Mesenteric fat pad (tissue), 1 donor: ENCODE results near the gene IRF2. TPM values are rescaled to one million over a fixed set of nuclear protein-coding genes. Genes with fewer than 3 reads are reported as not detected.

Source experiments
- DNase-seq: peaks from one replicate; pipeline ENCODE4 v3.0.0-alpha.2; 2020; ENCODE audit warnings: low spot score
- total RNA-seq: library from RNA; stranded (reverse); fragmentation: NEBNext Ultra II Directional; extraction: Animal tissue kit (Norgen Biotek cat#: 25700); gene quantifications from one replicate; pipeline ENCODE4 v1.2.1, GENCODE V29; 2021
- donor health status: DM: yes; HTN: yes; CAD: no.

Gene IRF2
- total RNA-seq, 1 donor from 2014 or later, result 35.3 TPM

- no peak for DNase-seq
These were observed 22.6 kb downstream of the IRF2 start for GRCh38 chr4:184451726-184452125.

DNA sequence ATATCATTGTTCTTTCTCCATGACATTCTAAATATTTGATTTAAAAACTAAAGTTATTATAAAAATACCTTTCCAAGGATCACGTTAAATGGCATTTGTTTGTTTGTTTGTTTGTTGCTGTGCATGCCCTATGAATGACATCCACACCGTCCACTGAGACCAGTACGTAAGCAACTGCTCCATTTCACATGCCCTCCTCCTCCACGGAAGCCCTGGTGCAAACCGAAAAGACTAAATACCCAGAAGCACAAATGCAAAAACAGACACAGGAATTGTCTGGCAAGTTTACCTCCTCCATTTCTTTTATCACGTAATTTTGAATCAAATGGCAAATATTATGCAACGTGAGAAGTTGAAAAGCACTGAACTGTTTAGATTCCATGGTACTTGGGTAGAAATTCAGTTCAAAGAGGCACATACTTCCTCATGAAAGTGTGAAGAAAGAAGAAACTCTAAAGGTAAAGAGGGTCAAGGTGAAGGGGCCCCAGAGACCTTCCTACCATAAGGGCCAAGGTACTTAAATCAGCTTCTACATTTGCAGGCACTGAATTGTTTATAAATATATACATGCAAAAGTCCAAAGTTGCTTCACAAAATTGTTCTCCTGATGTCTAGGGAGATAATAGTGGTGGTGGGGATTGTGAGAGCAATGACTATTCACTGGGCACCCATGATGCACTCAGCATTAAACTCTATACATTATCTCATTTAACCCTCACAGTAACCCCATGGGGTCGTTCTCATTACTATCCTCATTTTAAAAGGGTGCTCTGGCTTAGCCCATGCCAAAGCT, 23.4 kb downstream of the IRF2 start:
- DNase-seq, result no peak

DNA sequence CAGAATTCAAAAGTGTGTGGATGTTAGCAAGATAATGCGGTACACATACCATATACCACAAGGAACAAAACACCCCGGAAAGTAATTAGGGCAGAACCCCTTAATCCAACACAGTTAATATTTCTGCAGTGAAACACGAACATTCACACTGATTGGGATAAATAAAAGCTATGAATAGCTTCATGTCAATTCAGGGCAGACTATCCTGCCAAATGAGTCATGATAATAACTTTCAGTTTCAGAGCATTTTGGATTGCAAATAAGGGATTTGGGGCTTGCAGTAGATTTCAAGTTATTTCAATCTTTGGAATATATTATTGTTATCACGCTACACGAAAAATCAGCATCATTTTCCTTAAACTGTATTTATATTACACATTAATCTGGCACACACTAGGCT, 24.3 kb downstream of the IRF2 start:
- no peak for DNase-seq

- no peak for DNase-seq
These were observed 25.5 kb downstream of the IRF2 start for GRCh38 chr4:184448821-184449220.

GRCh38 chr4:184448141-184448540, 26.2 kb downstream of the IRF2 start:
- no peak for DNase-seq

DNA sequence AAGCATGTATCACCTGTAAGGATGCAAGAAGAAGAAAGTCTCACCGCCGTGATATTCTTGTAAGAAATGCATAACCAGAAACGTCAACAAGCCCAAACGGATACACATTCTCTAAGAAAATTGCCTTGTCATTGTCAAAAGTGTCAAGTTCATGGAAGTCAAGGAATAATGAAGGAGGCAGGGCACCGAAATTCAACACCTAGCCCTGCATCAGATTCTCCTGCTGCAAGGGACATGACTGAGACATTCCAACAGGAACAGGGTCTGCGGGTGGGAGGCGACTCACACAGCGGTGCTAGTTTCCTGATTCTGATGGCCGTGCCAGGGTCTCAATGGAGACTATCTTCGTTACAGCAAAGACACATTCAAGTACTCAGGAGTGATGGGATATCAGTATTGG, 26.7 kb downstream of the IRF2 start:
- no peak for DNase-seq

DNA sequence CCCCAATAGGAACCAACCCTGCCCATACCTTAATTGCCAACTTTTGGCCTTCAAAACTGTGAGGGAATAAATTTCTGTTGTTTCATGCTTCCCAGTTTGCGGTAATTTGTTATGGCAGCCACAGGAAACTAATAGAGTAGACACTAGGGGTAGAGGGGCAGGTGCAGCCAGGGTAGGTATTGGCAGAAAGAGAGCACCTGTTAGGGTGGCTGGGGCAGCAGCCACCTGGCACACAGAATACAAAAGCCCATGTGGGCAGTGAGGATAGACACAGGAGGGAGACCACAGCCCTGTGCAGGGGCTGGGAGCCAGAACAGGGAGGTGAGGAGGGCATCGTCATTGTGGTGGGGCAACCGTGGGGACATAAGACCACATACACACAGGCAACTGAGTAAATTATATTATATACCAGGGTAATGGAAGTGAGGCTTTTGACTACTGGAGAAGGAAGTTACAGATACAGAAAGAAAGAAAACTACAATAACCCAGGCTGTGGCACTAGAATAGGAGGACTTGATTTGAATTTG, 28.2 kb downstream of the IRF2 start:
- DNase-seq, result no peak

DNA sequence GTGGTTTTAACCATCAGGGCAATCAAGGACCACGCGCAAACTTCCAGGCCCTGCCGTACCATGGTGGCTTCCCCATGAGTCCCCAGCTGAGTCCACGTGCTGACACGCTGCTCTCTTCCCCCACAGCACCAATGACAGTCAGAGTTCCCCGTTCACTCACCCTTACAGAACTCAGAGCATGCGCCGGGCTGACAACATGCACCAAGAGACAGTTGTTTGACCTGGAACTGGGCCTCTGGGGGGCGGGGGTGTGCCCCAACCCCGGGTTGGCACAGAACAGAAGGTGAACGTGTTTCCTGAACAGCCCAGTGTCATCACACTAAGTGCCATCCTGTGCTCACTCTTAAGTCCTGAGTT, 29.4 kb downstream of the IRF2 start:
- DNase-seq, result no peak

GRCh38 chr4:184444215-184444952, 30.0 kb downstream of the IRF2 start:
- no peak for DNase-seq

- DNase-seq, result no peak
These were observed 31.0 kb downstream of the IRF2 start for GRCh38 chr4:184443318-184443717.

DNA sequence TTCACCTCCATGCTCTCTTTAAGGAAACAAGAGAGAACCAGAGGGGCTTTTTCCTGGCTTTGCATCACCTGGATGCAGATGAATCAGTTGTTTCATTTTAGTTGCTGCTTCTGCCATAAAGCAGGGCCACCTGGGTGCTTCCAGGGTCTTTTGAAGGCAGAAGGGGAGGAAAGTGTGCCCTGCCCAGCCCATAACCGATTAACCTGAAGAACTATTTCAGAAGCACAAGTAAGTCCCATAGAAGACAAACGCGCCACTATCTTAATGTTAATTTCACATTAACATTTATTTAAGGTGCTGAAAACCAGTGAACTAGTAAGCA, 32.1 kb downstream of the IRF2 start:
- no peak for DNase-seq

GRCh38 chr4:184441461-184442313, 32.7 kb downstream of the IRF2 start:
- no peak for DNase-seq

DNA sequence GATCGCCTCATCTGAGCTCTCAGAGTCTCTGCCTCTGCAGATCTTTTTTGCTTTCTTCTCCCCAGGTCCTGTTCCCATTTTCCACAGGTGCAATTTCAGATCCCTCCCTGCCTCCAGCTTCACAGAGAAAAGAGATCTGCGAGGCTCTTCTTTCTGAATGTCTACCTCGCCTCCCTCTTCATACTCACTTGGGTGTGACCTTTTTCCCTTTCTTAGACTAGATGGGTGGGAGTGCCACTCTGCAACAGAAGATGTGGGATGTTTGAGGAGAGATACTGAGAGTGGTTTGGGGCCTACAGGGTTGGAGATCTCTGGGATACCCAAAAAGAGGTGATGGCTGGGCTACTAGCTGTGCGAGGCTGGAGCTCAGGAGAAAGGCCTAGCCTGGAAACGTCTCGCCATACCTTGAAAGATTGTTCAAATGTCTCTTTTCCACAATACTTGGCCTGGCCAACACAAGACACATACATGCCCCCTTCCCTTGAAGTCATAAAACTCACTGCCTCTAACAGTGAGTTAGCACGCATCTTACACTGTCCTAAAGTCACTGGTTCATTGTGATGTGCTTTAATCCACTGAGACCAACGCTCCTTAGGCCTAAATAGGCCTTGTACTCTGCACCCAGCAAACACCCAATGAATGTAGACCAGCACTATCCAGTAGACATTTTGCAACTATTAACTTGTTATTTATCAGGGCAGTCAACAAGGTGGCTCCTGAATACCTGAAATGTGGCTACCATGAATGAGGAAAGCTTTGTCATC, 33.6 kb downstream of the IRF2 start:
- DNase-seq, result no peak

GRCh38 chr4:184439856-184440594, 34.3 kb downstream of the IRF2 start:
- no peak for DNase-seq

DNA sequence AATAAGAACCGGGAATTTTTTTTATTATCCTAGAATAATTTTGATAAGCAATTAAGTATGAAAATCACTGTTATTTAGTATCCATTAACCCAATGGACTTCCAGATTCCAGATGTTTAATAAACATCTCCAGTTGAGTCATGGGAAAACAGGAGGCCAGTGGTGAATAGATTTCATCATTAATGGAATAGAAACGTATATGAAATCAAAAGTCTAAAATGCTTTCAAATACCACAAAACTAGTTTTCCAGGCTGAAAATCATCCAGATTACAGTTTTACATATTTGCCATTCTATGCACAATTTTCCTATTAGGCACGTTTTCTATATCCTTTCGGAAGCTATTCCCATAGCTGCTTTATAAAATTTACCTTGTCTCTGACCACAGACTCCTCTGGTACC, 35.0 kb downstream of the IRF2 start:
- no peak for DNase-seq

GRCh38 chr4:184438375-184438774, 36.0 kb downstream of the IRF2 start:
- DNase-seq, result no peak

GRCh38 chr4:184437565-184438265, 36.6 kb downstream of the IRF2 start:
- no peak for DNase-seq

- no peak for DNase-seq
These were observed 39.8 kb downstream of the IRF2 start for GRCh38 chr4:184434501-184435066.

- DNase-seq, result no peak
These were observed 40.3 kb downstream of the IRF2 start for GRCh38 chr4:184434021-184434420.
